Tibial artery (tissue), 4 donors: ENCODE measurements around the gene EPB41L4B.

Source experiments
- DNase-seq, 2 donors: peaks; one replicate each; pipeline ENCODE4 v3.0.0-alpha.2; 2019
- H3K27ac ChIP-seq, 2 donors: fragments of 200-600 bp; sonication (generic) in 1 of 2; 1 replicate in 1 of 2; 2 replicates in 1 of 2; pipeline ENCODE4 v1.5.1; 2018 to 2019; ENCODE audit warnings: mild to moderate bottlenecking in 1 of 2
- H3K27me3 ChIP-seq, 2 donors: fragments of 200-600 bp; sonication (generic) in 1 of 2; one replicate each; pipeline versions ENCODE4 v1.5.1 to v1.6.0; 2016 to 2019
- H3K36me3 ChIP-seq, 3 donors: fragments of 200-600 bp; sonication (generic) in 2 of 3; one replicate each; pipeline ENCODE4 v1.5.1; 2016 to 2019; ENCODE audit warnings: mild to moderate bottlenecking in 2 of 3
- H3K4me1 ChIP-seq, 4 donors: fragments of 200-600 bp; sonication (generic) in 2 of 4; 1 replicate in 3 of 4; 2 replicates in 1 of 4; pipeline ENCODE4 v1.5.1; 2016 to 2019
- H3K4me3 ChIP-seq, 2 donors: fragments of 200-600 bp; sonication (generic) in 1 of 2; 1 replicate in 1 of 2; 2 replicates in 1 of 2; pipeline ENCODE4 v1.5.1; 2018 to 2019; ENCODE audit warnings: mild to moderate bottlenecking in 2 of 2
- H3K9me3 ChIP-seq, 3 donors: fragments of 200-600 bp; sonication (generic) in 1 of 3; one replicate each; pipeline ENCODE4 v1.5.1; 2016 to 2019
- intact Hi-C: fragments of 100-400 bp; cut with DNase I; formaldehyde crosslinking; loops from one replicate; pipeline ENCODE4 v1.15.0; 2023; ENCODE audit warnings: low total_unique reads
- TF ChIP-seq, protein P1 (sequence below), 2 experiments: fragments of 200-600 bp in 1 of 2; fragments of 450-650 bp in 1 of 2; IDR thresholded peaks; one replicate each; pipeline ENCODE4 v1.5.1; 2017 to 2019; ENCODE audit warnings: antibody characterized with exemption in 2 of 2, mild to moderate bottlenecking in 1 of 2, moderate library complexity in 1 of 2

Gene EPB41L4B

GRCh38 chr9:109328978-109329637 is 8.2 kb upstream of the EPB41L4B start:
- Histone ChIP-seq H3K27me3 (no peaks in the 10 kb centered on the region), H3K27ac (no peak overlapping the region), H3K4me3 (no peak overlapping the region), H3K9me3 (no peaks in the 10 kb centered on the region), H3K4me1 (peaks cover 0 to 20% (median 7%) of the 10 kb centered on the region in 4 donors), H3K36me3 (no peaks in the 10 kb centered on the region)
- TF ChIP-seq, protein P1, sequence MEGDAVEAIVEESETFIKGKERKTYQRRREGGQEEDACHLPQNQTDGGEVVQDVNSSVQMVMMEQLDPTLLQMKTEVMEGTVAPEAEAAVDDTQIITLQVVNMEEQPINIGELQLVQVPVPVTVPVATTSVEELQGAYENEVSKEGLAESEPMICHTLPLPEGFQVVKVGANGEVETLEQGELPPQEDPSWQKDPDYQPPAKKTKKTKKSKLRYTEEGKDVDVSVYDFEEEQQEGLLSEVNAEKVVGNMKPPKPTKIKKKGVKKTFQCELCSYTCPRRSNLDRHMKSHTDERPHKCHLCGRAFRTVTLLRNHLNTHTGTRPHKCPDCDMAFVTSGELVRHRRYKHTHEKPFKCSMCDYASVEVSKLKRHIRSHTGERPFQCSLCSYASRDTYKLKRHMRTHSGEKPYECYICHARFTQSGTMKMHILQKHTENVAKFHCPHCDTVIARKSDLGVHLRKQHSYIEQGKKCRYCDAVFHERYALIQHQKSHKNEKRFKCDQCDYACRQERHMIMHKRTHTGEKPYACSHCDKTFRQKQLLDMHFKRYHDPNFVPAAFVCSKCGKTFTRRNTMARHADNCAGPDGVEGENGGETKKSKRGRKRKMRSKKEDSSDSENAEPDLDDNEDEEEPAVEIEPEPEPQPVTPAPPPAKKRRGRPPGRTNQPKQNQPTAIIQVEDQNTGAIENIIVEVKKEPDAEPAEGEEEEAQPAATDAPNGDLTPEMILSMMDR (IDR thresholded peaks at IDR 0.05): no peak
- intact Hi-C loops: no loop called here
- DNase-seq: peak in 1 of 2 donors; percentile 56

GRCh38 chr9:109325089-109325488 is 4.2 kb upstream of the EPB41L4B start:
- Histone ChIP-seq H3K4me1 (peaks cover 0 to 12% (median 5%) of the 10 kb centered on the region in 4 donors), H3K27me3 (peaks cover 0 to 15% of the 10 kb centered on the region in 2 donors), H3K9me3 (no peaks in the 10 kb centered on the region), H3K36me3 (no peaks in the 10 kb centered on the region), H3K27ac (no peak overlapping the region), H3K4me3 (no peak overlapping the region)
- intact Hi-C loops: no loop called here
- no peak for DNase-seq
- TF ChIP-seq, protein P1 (IDR thresholded peaks at IDR 0.05): no peak

DNA sequence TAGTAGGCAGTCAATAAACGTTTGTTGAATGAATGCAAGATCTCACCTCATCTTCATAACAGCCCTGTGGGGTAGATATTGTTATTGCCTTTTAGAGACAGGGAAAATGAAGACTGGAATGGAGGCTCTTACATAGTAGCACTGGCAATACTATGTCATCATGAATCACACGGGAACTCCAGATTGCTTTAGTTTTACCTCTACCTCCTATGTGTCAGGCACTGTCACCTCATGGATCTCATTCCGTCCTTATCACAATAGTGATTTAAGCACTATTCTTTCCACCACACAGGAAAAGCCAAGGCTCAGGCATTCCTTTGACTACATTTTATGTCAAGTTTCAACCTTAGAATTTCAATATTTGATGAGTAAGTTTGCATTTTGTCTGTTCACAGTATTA is 2.9 kb upstream of the EPB41L4B start:
- Histone ChIP-seq H3K9me3 (no peaks in the 10 kb centered on the region), H3K27ac (no peak overlapping the region), H3K4me3 (no peak overlapping the region), H3K4me1 (peaks cover 0 to 17% (median 13%) of the 10 kb centered on the region in 4 donors), H3K36me3 (no peaks in the 10 kb centered on the region), H3K27me3 (peaks cover 0 to 28% of the 10 kb centered on the region in 2 donors)
- TF ChIP-seq, protein P1 (IDR thresholded peaks at IDR 0.05): no peak
- DNase-seq: no peak
- intact Hi-C loops: loop anchor here (5.0 kb wide), 1 partner anchor 81 kb away; no protein-coding TSS in a partner anchor

GRCh38 chr9:109321727-109322126 is 868 bp upstream of the EPB41L4B start:
- Histone ChIP-seq H3K4me1 (peaks cover 0 to 17% (median 13%) of the 10 kb centered on the region in 4 donors), H3K9me3 (no peaks in the 10 kb centered on the region), H3K4me3 (no peak overlapping the region), H3K36me3 (no peaks in the 10 kb centered on the region), H3K27me3 (peaks cover 0 to 40% of the 10 kb centered on the region in 2 donors), H3K27ac (no peak overlapping the region)
- intact Hi-C loops: loop anchor here (5.0 kb wide), 1 partner anchor 79 kb away; no protein-coding TSS in a partner anchor
- DNase-seq: no peak
- TF ChIP-seq, protein P1 (IDR thresholded peaks at IDR 0.05): no peak

GRCh38 chr9:109320331-109320741 is 523 bp downstream of the EPB41L4B start:
- TF ChIP-seq, protein P1 (IDR thresholded peaks at IDR 0.05): no peak
- no peaks in the 10 kb centered on the region for H3K36me3 ChIP-seq
- no peak overlapping the region for H3K27ac ChIP-seq
- no peaks in the 10 kb centered on the region for H3K9me3 ChIP-seq
- H3K4me1 ChIP-seq: peaks cover 0 to 17% (median 13%) of the 10 kb centered on the region in 4 donors
- intact Hi-C loops: loop anchor here (5.0 kb wide), 1 partner anchor 78 kb away; no protein-coding TSS in a partner anchor
- no peak for DNase-seq
- peaks cover 0 to 49% of the 10 kb centered on the region in 2 donors for H3K27me3 ChIP-seq
- peak overlapping the region; percentile 34 to 47 for H3K4me3 ChIP-seq
